ENCODE data around the gene GSG1L2. TPM values are rescaled to one million over a fixed set of nuclear protein-coding genes. Genes with fewer than 3 reads are reported as not detected.

The GSG1L2 gene
- total RNA-seq, 1 experiment from 2014 or later, result not detected

GRCh38 chr17:9843152-9844010 is 21.5 kb upstream of the GSG1L2 start:
- POLR2A ChIA-PET, result no interaction called here
- TF ChIP-seq POLR2AphosphoS5 (IDR thresholded peaks at IDR 0.05; ENCODE audit: low read depth, low read length), result no peak
- no peak for TF ChIP-seq TCF7L2 (IDR thresholded peaks at IDR 0.05; ENCODE audit: low read depth, low read length)
- no peak for TF ChIP-seq SIN3A (IDR thresholded peaks at IDR 0.05; ENCODE audit: borderline replicate concordance, insufficient read depth, low read depth, low read length)
- no peak for TF ChIP-seq REST (IDR thresholded peaks at IDR 0.05; ENCODE audit: insufficient read depth in 1 of 2, low read depth in 2 of 2, low read length in 1 of 2)
- no peak for TF ChIP-seq CTCF (IDR thresholded peaks at IDR 0.05)
- H3K27me3 ChIP-seq (ENCODE audit: control insufficient read depth, insufficient read depth, low read length), result no peaks in the 10 kb centered on the region
- H3K9me3 ChIP-seq (ENCODE audit: control insufficient read depth, insufficient read depth, low read depth, low read length), result no peaks in the 10 kb centered on the region
- in situ Hi-C loops (cut with HindIII; ENCODE audit: low pct_unique_long_range_greater_than_20kb, low sequenced_read_pairs) (no loop called here), intact Hi-C loops (cut with micrococcal nuclease; ENCODE audit: unreplicated experiment) (no loop called here)
- CTCF ChIA-PET, result no interaction called here
- H3K27ac ChIP-seq (ENCODE audit: low read length), result no peak overlapping the region
- no peaks in the 10 kb centered on the region; the same call in 1 of the 2 replicates for H3K4me1 ChIP-seq (ENCODE audit: control insufficient read depth, insufficient read depth, low read length)
- DNase-seq (ENCODE audit: low read depth, low spot score) (no peak), ATAC-seq (no peak)
- no TSS peak for BruUV-seq (replicated peaks)
- no peak overlapping the region for H3K4me3 ChIP-seq (ENCODE audit: low read depth in 2 of 2, low read length in 2 of 2)
- H3K36me3 ChIP-seq (ENCODE audit: control insufficient read depth, insufficient read depth, low read length), result no peaks in the 10 kb centered on the region; the same call in 1 of the 2 replicates

GRCh38 chr17:9842057-9842758 is 20.3 kb upstream of the GSG1L2 start:
- POLR2A ChIA-PET, result no interaction called here
- ATAC-seq (peak; percentile 56; the same call in 1 of the 2 replicates), DNase-seq (ENCODE audit: low read depth, low spot score) (no peak)
- H3K4me1 ChIP-seq (ENCODE audit: control insufficient read depth, insufficient read depth, low read length), result no peaks in the 10 kb centered on the region; the same call in 1 of the 2 replicates
- no peak overlapping the region for H3K4me3 ChIP-seq (ENCODE audit: low read depth in 2 of 2, low read length in 2 of 2)
- no TSS peak for BruUV-seq (replicated peaks)
- in situ Hi-C loops (cut with HindIII; ENCODE audit: low pct_unique_long_range_greater_than_20kb, low sequenced_read_pairs), result no loop called here
- intact Hi-C loops (cut with micrococcal nuclease; ENCODE audit: unreplicated experiment), result no loop called here
- TF ChIP-seq TCF7L2 (IDR thresholded peaks at IDR 0.05; ENCODE audit: low read depth, low read length) (no peak), REST (IDR thresholded peaks at IDR 0.05; ENCODE audit: insufficient read depth in 1 of 2, low read depth in 2 of 2, low read length in 1 of 2) (no peak), CTCF (IDR thresholded peaks at IDR 0.05) (no peak), SIN3A (IDR thresholded peaks at IDR 0.05; ENCODE audit: borderline replicate concordance, insufficient read depth, low read depth, low read length) (no peak), POLR2AphosphoS5 (IDR thresholded peaks at IDR 0.05; ENCODE audit: low read depth, low read length) (no peak)
- H3K27ac ChIP-seq (ENCODE audit: low read length), result no peak overlapping the region
- H3K9me3 ChIP-seq (ENCODE audit: control insufficient read depth, insufficient read depth, low read depth, low read length), result no peaks in the 10 kb centered on the region
- CTCF ChIA-PET, result interaction anchor here (0.6 kb wide), 1 partner anchor 727 kb away, joined by 7 read pairs; no protein-coding TSS in a partner anchor
- no peaks in the 10 kb centered on the region for H3K27me3 ChIP-seq (ENCODE audit: control insufficient read depth, insufficient read depth, low read length)
- H3K36me3 ChIP-seq (ENCODE audit: control insufficient read depth, insufficient read depth, low read length), result no peaks in the 10 kb centered on the region; the same call in 1 of the 2 replicates

Measured in Panc1 (cell line).